GM18519 (cell line): ENCODE results near the gene CFL2.
"Not testable (repeated sequence)": the region's sequence is repeated elsewhere in the genome, so short reads cannot be mapped to it uniquely, and the experiment has no call there.

Source experiments
- ATAC-seq: cut with Tn5 transposase; IDR thresholded peaks from one replicate; pipeline ENCODE4 v1.9.1; 2021; ENCODE audit warnings: mild to moderate bottlenecking, moderate library complexity; ENCODE audit not compliant: unreplicated experiment, low FRiP score

CFL2 gene

GRCh38 chr14:34714320-34715126, at the start of gene CFL2:
Gene CFL2, minus strand, starts transcription at chr14:34714593. Its CDS starts 53 bp downstream, at chr14:34714540.
- peak; percentile 72 for ATAC-seq

GRCh38 chr14:34755215-34755614, 40.8 kb upstream of the CFL2 start:
- ATAC-seq = no peak

- ATAC-seq = no peak
Observed at GRCh38 chr14:34754687-34755086, 40.3 kb upstream of the CFL2 start.

GRCh38 chr14:34750670-34751069, 36.3 kb upstream of the CFL2 start:
- ATAC-seq = no peak

GRCh38 chr14:34750233-34750632, 35.8 kb upstream of the CFL2 start:
- ATAC-seq = no peak

- ATAC-seq = no peak
Observed at GRCh38 chr14:34749408-34749807, 35.0 kb upstream of the CFL2 start.

GRCh38 chr14:34742270-34743115, 28.1 kb upstream of the CFL2 start:
- ATAC-seq = no peak

- no peak for ATAC-seq
Observed at GRCh38 chr14:34741840-34742239, 27.4 kb upstream of the CFL2 start.

- not testable (repeated sequence) for ATAC-seq
Observed at GRCh38 chr14:34740139-34740538, 25.7 kb upstream of the CFL2 start.

GRCh38 chr14:34737079-34737478, 22.7 kb upstream of the CFL2 start:
- not testable (repeated sequence) for ATAC-seq

- ATAC-seq = no peak
Observed at GRCh38 chr14:34733245-34733644, 18.9 kb upstream of the CFL2 start.

- ATAC-seq = no peak
Observed at GRCh38 chr14:34732802-34733201, 18.4 kb upstream of the CFL2 start.

GRCh38 chr14:34723867-34724266, 9.5 kb upstream of the CFL2 start:
- no peak for ATAC-seq

- no peak for ATAC-seq
Observed at GRCh38 chr14:34722723-34723545, 8.5 kb upstream of the CFL2 start.

- ATAC-seq = no peak
Observed at GRCh38 chr14:34721129-34721528, 6.7 kb upstream of the CFL2 start.

GRCh38 chr14:34718750-34719304, 4.4 kb upstream of the CFL2 start:
- no peak for ATAC-seq

- no peak for ATAC-seq
Observed at GRCh38 chr14:34715127-34715863, 902 bp upstream of the CFL2 start.

- ATAC-seq = no peak
Observed at GRCh38 chr14:34713681-34714319, 593 bp downstream of the CFL2 start.

GRCh38 chr14:34713122-34713680, 1.2 kb downstream of the CFL2 start:
- no peak for ATAC-seq
